ENCODE data around the gene CENPC. TPM values are rescaled to one million over a fixed set of nuclear protein-coding genes. Genes with fewer than 3 reads are reported as not detected.

The CENPC gene, protein sequence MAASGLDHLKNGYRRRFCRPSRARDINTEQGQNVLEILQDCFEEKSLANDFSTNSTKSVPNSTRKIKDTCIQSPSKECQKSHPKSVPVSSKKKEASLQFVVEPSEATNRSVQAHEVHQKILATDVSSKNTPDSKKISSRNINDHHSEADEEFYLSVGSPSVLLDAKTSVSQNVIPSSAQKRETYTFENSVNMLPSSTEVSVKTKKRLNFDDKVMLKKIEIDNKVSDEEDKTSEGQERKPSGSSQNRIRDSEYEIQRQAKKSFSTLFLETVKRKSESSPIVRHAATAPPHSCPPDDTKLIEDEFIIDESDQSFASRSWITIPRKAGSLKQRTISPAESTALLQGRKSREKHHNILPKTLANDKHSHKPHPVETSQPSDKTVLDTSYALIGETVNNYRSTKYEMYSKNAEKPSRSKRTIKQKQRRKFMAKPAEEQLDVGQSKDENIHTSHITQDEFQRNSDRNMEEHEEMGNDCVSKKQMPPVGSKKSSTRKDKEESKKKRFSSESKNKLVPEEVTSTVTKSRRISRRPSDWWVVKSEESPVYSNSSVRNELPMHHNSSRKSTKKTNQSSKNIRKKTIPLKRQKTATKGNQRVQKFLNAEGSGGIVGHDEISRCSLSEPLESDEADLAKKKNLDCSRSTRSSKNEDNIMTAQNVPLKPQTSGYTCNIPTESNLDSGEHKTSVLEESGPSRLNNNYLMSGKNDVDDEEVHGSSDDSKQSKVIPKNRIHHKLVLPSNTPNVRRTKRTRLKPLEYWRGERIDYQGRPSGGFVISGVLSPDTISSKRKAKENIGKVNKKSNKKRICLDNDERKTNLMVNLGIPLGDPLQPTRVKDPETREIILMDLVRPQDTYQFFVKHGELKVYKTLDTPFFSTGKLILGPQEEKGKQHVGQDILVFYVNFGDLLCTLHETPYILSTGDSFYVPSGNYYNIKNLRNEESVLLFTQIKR
- 10 to 100 TPM; 17.5 to 67.3 (median 22.7) TPM for total RNA-seq

DNA sequence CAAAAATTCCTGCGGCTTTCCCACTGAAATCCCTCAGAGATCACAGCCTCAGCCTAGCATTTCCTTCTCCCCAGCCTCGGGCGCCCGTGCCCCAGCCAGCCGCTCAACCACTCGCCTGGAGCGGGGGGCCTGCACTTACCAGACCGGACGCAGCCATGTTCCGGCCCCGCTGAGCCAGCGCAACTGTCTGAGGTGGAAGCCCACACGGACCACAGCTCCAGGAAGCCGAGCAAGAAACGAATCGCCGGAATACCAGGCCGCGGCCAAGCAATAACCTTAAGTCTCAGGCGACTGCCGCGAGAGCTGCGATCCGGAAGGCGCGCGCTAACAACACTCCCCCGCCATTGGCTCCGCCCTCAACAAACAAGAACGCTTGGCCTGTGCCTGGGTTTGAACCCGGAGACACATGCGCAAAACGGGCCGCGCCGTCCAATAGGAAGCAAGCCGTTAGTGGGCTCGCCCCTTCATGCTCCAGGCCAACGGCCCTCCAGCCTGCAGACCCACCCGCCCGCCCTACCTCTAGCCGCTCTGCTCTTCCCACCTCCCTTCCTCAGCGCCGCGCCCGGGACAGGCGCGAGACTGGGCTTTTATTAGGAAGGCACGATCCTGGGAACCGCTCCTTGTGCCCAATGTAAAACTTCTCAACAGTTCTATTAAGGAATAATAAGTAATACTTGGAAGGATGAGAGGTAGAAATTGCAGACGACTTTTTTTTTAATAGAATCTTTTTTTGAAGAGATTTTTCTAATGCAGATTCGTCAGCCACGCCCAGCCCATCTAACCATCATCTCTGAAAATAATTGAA, at the start of gene CENPC:
CENPC (minus strand) TSS at position 305 of the 805 bp plus-strand sequence; CDS start at position 157, 148 bp downstream.
- H3K4me1 ChIP-seq, result peaks cover 38% of the 10 kb centered on the region

DNA sequence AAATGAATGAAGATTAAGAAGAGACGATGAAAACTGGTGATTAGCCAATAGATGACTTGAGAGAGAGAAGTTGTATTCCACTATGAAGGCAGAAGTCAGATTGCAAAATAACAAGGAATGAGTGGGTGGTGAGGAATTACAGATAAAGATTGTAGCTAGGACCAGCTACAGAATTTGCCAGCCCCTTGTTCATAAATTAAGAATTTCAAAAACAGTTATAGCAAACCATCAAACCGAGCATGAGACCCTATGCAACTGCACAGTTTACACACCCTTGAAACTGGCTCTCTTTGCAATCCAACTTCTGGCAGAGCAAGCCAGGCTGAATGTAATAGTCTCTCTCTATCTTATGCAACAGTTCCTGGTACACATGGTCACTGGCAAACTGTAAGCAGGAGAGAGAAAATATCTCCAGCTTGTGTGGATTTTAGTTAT, 48.5 kb upstream of the CENPC start:
- no peaks in the 10 kb centered on the region for H3K36me3 ChIP-seq
- no peak overlapping the region for H3K27ac ChIP-seq
- H3K4me1 ChIP-seq, result no peaks in the 10 kb centered on the region
- no peak for DNase-seq (ENCODE audit: low spot score in 2 of 2)
- no peak overlapping the region for H3K4me3 ChIP-seq
- H3K27me3 ChIP-seq, result no peaks in the 10 kb centered on the region
- H3K9me3 ChIP-seq, result peaks cover 2% of the 10 kb centered on the region
- 58% methylated on average over 2 of the region's 2 CpGs for WGBS
- TF ChIP-seq POLR2A (IDR thresholded peaks at IDR 0.05) (no peak), POLR2AphosphoS5 (IDR thresholded peaks at IDR 0.05) (no peak), EP300 (IDR thresholded peaks at IDR 0.05) (no peak)
- TF ChIP-seq, protein P1, sequence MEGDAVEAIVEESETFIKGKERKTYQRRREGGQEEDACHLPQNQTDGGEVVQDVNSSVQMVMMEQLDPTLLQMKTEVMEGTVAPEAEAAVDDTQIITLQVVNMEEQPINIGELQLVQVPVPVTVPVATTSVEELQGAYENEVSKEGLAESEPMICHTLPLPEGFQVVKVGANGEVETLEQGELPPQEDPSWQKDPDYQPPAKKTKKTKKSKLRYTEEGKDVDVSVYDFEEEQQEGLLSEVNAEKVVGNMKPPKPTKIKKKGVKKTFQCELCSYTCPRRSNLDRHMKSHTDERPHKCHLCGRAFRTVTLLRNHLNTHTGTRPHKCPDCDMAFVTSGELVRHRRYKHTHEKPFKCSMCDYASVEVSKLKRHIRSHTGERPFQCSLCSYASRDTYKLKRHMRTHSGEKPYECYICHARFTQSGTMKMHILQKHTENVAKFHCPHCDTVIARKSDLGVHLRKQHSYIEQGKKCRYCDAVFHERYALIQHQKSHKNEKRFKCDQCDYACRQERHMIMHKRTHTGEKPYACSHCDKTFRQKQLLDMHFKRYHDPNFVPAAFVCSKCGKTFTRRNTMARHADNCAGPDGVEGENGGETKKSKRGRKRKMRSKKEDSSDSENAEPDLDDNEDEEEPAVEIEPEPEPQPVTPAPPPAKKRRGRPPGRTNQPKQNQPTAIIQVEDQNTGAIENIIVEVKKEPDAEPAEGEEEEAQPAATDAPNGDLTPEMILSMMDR (IDR thresholded peaks at IDR 0.05), result no peak

More for the DNA sequence above, at the start of gene CENPC:
- Histone ChIP-seq H3K9me3 (no peaks in the 10 kb centered on the region), H3K27ac (peak within 1 kb of the TSS; percentile 92), H3K4me3 (peak within 1 kb of the TSS; percentile 74), H3K36me3 (peaks cover 8% of the 10 kb centered on the region), H3K27me3 (no peaks in the 10 kb centered on the region)
- WGBS, result under 1% methylated on average over 35 of the region's 53 CpGs
- TF ChIP-seq, protein P1 (IDR thresholded peaks at IDR 0.05), result no peak
- TF ChIP-seq POLR2AphosphoS5 (IDR thresholded peaks at IDR 0.05) (peak; percentile 54 to 88 (median 78)), POLR2A (IDR thresholded peaks at IDR 0.05) (peak; percentile 11 to 85)
- DNase-seq (ENCODE audit: low spot score in 2 of 2), result peak; percentile 98

DNA sequence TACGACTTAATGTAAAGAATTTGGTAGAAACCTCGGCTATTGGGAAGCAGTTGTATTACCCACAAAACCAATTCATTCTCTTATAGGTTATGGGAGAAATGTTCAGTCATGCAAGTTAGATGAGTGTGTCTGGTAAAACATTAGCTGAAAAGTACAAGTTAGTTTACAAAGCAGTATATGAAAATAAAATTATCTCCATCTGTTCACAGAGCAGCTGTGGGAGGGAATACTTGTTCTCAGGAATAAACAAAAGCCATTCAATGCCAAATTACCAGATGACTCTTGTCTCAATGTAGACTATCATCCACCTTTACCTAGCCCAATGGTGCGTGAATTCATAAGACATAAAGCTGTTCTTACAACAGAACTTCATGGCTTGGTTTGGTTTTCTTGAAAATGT, 41.9 kb upstream of the CENPC start:
- WGBS, result 90% methylated on average over 3 of the region's 3 CpGs
- TF ChIP-seq, protein P1 (IDR thresholded peaks at IDR 0.05), result no peak
- TF ChIP-seq EP300 (IDR thresholded peaks at IDR 0.05), result no peak
- TF ChIP-seq POLR2A (IDR thresholded peaks at IDR 0.05), result no peak
- no peak for TF ChIP-seq POLR2AphosphoS5 (IDR thresholded peaks at IDR 0.05)

DNA sequence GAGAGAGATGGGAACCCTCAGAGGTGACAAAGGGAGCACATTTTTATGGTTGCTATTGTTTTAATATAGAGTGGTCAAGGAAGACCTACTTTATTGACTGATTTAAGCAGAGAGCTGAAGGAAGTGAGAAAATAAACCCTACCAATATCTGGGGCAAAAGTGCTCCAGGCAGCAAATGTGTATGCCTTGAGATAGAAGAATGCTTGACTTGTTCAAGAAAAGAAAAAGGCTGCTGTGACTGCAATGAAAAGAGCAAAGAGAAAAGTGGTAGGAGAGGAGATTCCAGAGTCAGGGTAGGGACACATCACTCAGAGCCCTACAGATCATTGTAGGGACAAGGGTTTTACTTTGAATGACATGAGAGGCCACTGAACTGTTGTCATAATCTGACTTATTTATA, 39.2 kb upstream of the CENPC start:
- no peak overlapping the region for H3K4me3 ChIP-seq
- H3K36me3 ChIP-seq, result no peaks in the 10 kb centered on the region
- no peaks in the 10 kb centered on the region for H3K27me3 ChIP-seq
- no peak for DNase-seq (ENCODE audit: low spot score in 2 of 2)
- no peaks in the 10 kb centered on the region for H3K4me1 ChIP-seq
- H3K9me3 ChIP-seq, result no peaks in the 10 kb centered on the region
- no peak overlapping the region for H3K27ac ChIP-seq
- TF ChIP-seq, protein P1 (IDR thresholded peaks at IDR 0.05), result no peak
- no peak for TF ChIP-seq POLR2AphosphoS5 (IDR thresholded peaks at IDR 0.05)
- no peak for TF ChIP-seq EP300 (IDR thresholded peaks at IDR 0.05)
- TF ChIP-seq POLR2A (IDR thresholded peaks at IDR 0.05), result no peak

More for the DNA sequence above, 41.9 kb upstream of the CENPC start:
- Histone ChIP-seq H3K27ac (no peak overlapping the region), H3K27me3 (no peaks in the 10 kb centered on the region), H3K4me1 (no peaks in the 10 kb centered on the region), H3K9me3 (no peaks in the 10 kb centered on the region), H3K36me3 (no peaks in the 10 kb centered on the region), H3K4me3 (no peak overlapping the region)
- DNase-seq (ENCODE audit: low spot score in 2 of 2), result no peak

All from suprapubic skin (tissue), 4 donors.